ENCODE results near the gene LY9.

The LY9 gene

GRCh38 chr1:160794376-160794775 lies 1.6 kb upstream of the LY9 start:
- no peak for TF ChIP-seq CTCF (IDR thresholded peaks at IDR 0.05)
- no peak overlapping the region for H3K4me3 ChIP-seq
- no peak overlapping the region for H3K27ac ChIP-seq
- DNase-seq (ENCODE audit: low spot score): no peak

- no peak for TF ChIP-seq CTCF (IDR thresholded peaks at IDR 0.05)
- H3K4me3 ChIP-seq: no peak overlapping the region
- DNase-seq (ENCODE audit: low spot score): no peak
- no peak overlapping the region for H3K27ac ChIP-seq
These were observed 1.3 kb downstream of the LY9 start for GRCh38 chr1:160797271-160797709.

GRCh38 chr1:160797861-160798273 lies 1.9 kb downstream of the LY9 start:
- no peak for DNase-seq (ENCODE audit: low spot score)
- Histone ChIP-seq H3K4me3 (no peak overlapping the region), H3K27ac (no peak overlapping the region)
- TF ChIP-seq CTCF (IDR thresholded peaks at IDR 0.05): no peak

GRCh38 chr1:160798439-160798838 lies 2.5 kb downstream of the LY9 start:
- Histone ChIP-seq H3K27ac (no peak overlapping the region), H3K4me3 (no peak overlapping the region)
- DNase-seq (ENCODE audit: low spot score): no peak
- TF ChIP-seq CTCF (IDR thresholded peaks at IDR 0.05): no peak

GRCh38 chr1:160799641-160800040 lies 3.7 kb downstream of the LY9 start:
- Histone ChIP-seq H3K4me3 (no peak overlapping the region), H3K27ac (no peak overlapping the region)
- no peak for TF ChIP-seq CTCF (IDR thresholded peaks at IDR 0.05)
- DNase-seq (ENCODE audit: low spot score): no peak

GRCh38 chr1:160800142-160800541 lies 4.2 kb downstream of the LY9 start:
- no peak for TF ChIP-seq CTCF (IDR thresholded peaks at IDR 0.05)
- DNase-seq (ENCODE audit: low spot score): no peak
- H3K27ac ChIP-seq: no peak overlapping the region
- no peak overlapping the region for H3K4me3 ChIP-seq

- Histone ChIP-seq H3K27ac (no peak overlapping the region), H3K4me3 (no peak overlapping the region)
- no peak for DNase-seq (ENCODE audit: low spot score)
- TF ChIP-seq CTCF (IDR thresholded peaks at IDR 0.05): no peak
These were observed 4.9 kb downstream of the LY9 start for GRCh38 chr1:160800645-160801408.
